Neural cell (in vitro differentiated cells): ENCODE measurements around the gene MFN1.

Experiments
- CTCF ChIP-seq: fragments of 450-650 bp; IDR thresholded peaks from 2 replicates; pipeline ENCODE4 v1.5.1; 2014; ENCODE audit warnings: antibody characterized with exemption, mild to moderate bottlenecking, moderate library complexity; ENCODE audit not compliant: poor library complexity, severe bottlenecking
- SMC3 ChIP-seq: fragments of 450-650 bp; conservative IDR thresholded peaks from 2 replicates; pipeline ENCODE4 v1.6.1; 2014; ENCODE audit warnings: antibody characterized with exemption, mild to moderate bottlenecking, moderate library complexity; ENCODE audit not compliant: poor library complexity

DNA sequence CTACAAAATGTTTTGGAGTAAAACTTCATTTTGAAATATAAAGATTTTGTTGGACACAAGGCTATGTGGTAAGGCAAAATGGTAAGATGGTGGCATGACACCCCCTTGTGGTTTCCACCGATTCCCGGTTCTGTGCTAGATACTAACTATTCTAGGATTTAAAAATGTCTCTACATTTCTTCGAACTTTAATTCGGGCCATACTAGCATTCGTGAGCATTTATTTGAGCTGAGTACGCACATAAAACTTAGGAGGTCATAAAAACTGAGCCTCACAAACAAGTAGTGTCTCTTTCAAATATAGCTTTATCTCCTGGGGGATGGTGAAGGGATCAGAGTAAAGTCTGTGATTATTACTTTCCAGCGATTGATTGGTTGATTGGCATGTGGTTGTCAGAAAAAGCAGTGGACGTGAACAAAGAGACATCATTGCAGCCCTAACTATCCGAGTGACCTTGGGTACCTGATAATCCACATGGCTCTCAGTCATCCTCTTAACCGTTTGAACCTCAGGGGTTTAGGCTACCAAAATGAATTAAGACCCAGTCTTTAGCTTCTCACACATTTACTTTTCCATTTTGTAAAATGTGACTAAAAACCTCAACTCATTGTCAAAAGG is 25.7 kb upstream of the MFN1 start:
- TF ChIP-seq CTCF (peak; percentile 59), SMC3 (peak; percentile 44)
